AG04450 (cell line): ENCODE measurements around the gene SV2C. TPM values are rescaled to one million over a fixed set of nuclear protein-coding genes. Genes with fewer than 3 reads are reported as not detected.

ENCODE experiments used
- CTCF ChIA-PET: fragments of 300-600, 350-600 bp; formaldehyde crosslinking; extraction: SDS; loops from one replicate; lab custom pipeline; 2022; ENCODE audit warnings: antibody characterized with exemption, inconsistent platforms; lab: Charles Lee
- POLR2A ChIA-PET: fragments of 350-600 bp; formaldehyde crosslinking; extraction: SDS; loops from one replicate; lab custom pipeline; 2021; ENCODE audit warnings: antibody characterized with exemption, inconsistent platforms; lab: Yijun Ruan, JAX
- DNase-seq: peaks from one replicate; pipeline ENCODE4 v3.0.0-alpha.2; 2011; ENCODE audit warnings: low read depth, low spot score
- H3K27ac ChIP-seq: one replicate; pipeline ENCODE4 v1.5.1; 2012; ENCODE audit warnings: low read depth, low read length, control low read depth
- H3K27me3 ChIP-seq: one replicate; pipeline ENCODE4 v1.6.0; 2012; ENCODE audit warnings: low read length; ENCODE audit not compliant: control insufficient read depth, insufficient read depth
- H3K4me3 ChIP-seq: 2 replicates; pipeline ENCODE4 v1.5.1; 2011; ENCODE audit warnings: mild to moderate bottlenecking, low read depth, low read length, control low read depth
- H3K9me3 ChIP-seq: 2 replicates; pipeline ENCODE4 v1.5.1; 2012; ENCODE audit warnings: low read length; ENCODE audit not compliant: control insufficient read depth, insufficient read depth
- CTCF ChIP-seq: IDR thresholded peaks from 2 replicates; pipeline ENCODE4 v1.5.1; 2011; ENCODE audit warnings: low read depth, low read length, control low read depth, inconsistent platforms
- polyA plus RNA-seq: library from polyadenylated mRNA; depleted of rRNA; stranded (reverse); fragments of >200 nt; gene quantifications from 2 replicates; pipeline ENCODE4 v1.2.3, GENCODE V29; 2011

The SV2C gene
- polyA plus RNA-seq, 1 experiment: not detected

- CTCF ChIA-PET: no interaction called here
These were observed 130.7 kb downstream of the SV2C start for GRCh38 chr5:76213858-76214257.

DNA sequence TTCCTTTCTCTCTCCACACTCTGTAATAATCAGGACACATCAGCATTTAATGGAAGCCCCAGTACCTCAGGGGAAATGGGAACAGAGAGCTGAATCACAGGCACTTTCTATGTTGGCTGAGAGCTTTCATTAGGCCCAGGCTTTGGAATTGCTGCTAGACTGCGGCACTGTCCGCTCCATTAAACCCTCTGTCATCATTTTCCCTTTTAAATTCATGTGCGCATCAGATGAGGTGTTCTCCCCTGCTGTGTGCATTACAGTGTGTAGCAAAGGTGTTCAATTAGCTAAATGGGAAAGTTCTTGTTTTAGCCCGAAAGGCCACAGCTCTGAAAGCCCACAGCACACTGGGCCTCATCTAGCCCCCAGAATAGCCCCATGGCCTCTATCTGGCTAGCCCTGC lies 133.6 kb downstream of the SV2C start:
- no peak for DNase-seq
- no peak overlapping the region for H3K4me3 ChIP-seq
- no peak overlapping the region for H3K27ac ChIP-seq
- POLR2A ChIA-PET: no interaction called here
- H3K27me3 ChIP-seq: no peaks in the 10 kb centered on the region
- CTCF ChIA-PET: interaction anchor here (1.1 kb wide), 1 partner anchor 42 kb away, joined by 3 read pairs; no protein-coding TSS in a partner anchor
- no peaks in the 10 kb centered on the region for H3K9me3 ChIP-seq
- no peak for TF ChIP-seq CTCF

More at GRCh38 chr5:76213858-76214257, 130.7 kb downstream of the SV2C start:
- POLR2A ChIA-PET: no interaction called here
- no peak for DNase-seq
- no peaks in the 10 kb centered on the region for H3K27me3 ChIP-seq
- H3K9me3 ChIP-seq: 0 out of 2 replicates have a peak, but pooled peaks cover 2% of the 10 kb centered on the region
- TF ChIP-seq CTCF: no peak
- no peak overlapping the region for H3K27ac ChIP-seq
- H3K4me3 ChIP-seq: no peak overlapping the region

DNA sequence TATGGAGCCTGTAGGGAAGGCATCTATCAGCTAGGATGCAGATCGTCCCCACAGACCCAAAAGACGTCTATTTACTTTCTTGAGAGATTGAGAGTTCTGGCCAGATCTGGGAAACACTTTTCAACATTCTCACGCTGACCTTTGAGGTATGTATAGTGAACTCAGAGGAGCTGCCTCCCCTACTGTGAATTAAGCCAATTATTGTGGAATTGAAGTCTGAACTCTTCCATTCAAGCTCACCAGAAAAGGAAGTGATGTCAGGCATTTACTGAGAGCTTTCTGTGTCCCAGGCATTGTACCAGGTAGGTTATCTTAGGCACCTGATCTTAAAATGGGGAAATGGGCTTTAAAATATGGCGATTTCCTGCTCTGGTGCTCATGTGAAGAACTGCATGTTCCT lies 136.5 kb downstream of the SV2C start:
- H3K27me3 ChIP-seq: no peaks in the 10 kb centered on the region
- CTCF ChIA-PET: no interaction called here

DNA sequence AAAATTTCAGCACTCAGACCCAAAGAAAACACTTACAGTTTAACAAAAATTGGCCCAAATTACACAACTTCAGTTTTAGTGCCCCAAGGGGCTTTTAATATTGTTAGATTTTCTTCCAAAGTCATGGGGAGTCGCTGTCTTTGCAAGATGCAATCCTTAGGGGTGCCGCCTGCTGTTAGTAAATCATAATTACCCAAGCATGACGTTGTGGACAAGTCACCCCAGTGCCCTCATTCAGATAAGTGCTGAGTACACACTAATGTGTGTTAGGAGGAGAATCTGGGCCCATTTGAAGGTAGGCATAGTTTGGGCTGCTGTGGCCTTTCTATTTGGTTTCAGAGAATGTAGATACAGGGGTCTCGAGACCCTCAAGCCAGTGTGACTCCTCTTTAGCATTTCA lies 138.1 kb downstream of the SV2C start:
- H3K9me3 ChIP-seq: no peaks in the 10 kb centered on the region
- DNase-seq: no peak
- TF ChIP-seq CTCF: no peak
- no peaks in the 10 kb centered on the region for H3K27me3 ChIP-seq
- no peak overlapping the region for H3K27ac ChIP-seq
- POLR2A ChIA-PET: no interaction called here
- H3K4me3 ChIP-seq: no peak overlapping the region
- CTCF ChIA-PET: interaction anchor here (1.3 kb wide), 1 partner anchor 37 kb away, joined by 5 read pairs; no protein-coding TSS in a partner anchor

More for the DNA sequence above, 136.5 kb downstream of the SV2C start:
- Histone ChIP-seq H3K27ac (no peak overlapping the region), H3K9me3 (no peaks in the 10 kb centered on the region), H3K4me3 (no peak overlapping the region)
- POLR2A ChIA-PET: no interaction called here
- TF ChIP-seq CTCF: no peak
- DNase-seq: no peak

- CTCF ChIA-PET: no interaction called here
- no peak for TF ChIP-seq CTCF
- DNase-seq: no peak
- no peaks in the 10 kb centered on the region for H3K9me3 ChIP-seq
- H3K27me3 ChIP-seq: no peaks in the 10 kb centered on the region
- POLR2A ChIA-PET: no interaction called here
- H3K27ac ChIP-seq: no peak overlapping the region
- no peak overlapping the region for H3K4me3 ChIP-seq
These were observed 139.1 kb downstream of the SV2C start for GRCh38 chr5:76222318-76222717.
